MG63 (cell line): ENCODE data around the gene POMC. TPM values are rescaled to one million over a fixed set of nuclear protein-coding genes. Genes with fewer than 3 reads are reported as not detected.
"Not testable (repeated sequence)": the region's sequence is repeated elsewhere in the genome, so short reads cannot be mapped to it uniquely, and the experiment has no call there.

ENCODE experiments used
- DNase-seq: peaks from one replicate; pipeline ENCODE4 v3.0.0-alpha.2; 2020
- H3K27me3 ChIP-seq: fragments of 250-450 bp; sonication (Bioruptor Pico); 2 replicates; pipeline ENCODE4 v1.5.1; 2020; ENCODE audit warnings: mild to moderate bottlenecking, moderate library complexity
- H3K36me3 ChIP-seq: fragments of 250-450 bp; sonication (Bioruptor Pico); 2 replicates; pipeline ENCODE4 v1.5.1; 2020; ENCODE audit warnings: mild to moderate bottlenecking, moderate library complexity
- H3K4me3 ChIP-seq: fragments of 250-450 bp; sonication (Bioruptor Pico); 2 replicates; pipeline ENCODE4 v1.5.1; 2020; ENCODE audit warnings: mild to moderate bottlenecking, moderate library complexity
- H3K9me3 ChIP-seq: fragments of 250-450 bp; sonication (Bioruptor Pico); 2 replicates; pipeline ENCODE4 v1.5.1; 2020; ENCODE audit warnings: mild to moderate bottlenecking, moderate library complexity
- total RNA-seq: library from RNA; depleted of rRNA; stranded (reverse); fragments of >200 nt; shearing (Covaris generic); gene quantifications from 2 replicates; pipeline ENCODE4 v1.2.3, GENCODE V29; 2014; ENCODE audit warnings: low replicate concordance; rRNA removed

The POMC gene
- not detected in 2 replicates for total RNA-seq

DNA sequence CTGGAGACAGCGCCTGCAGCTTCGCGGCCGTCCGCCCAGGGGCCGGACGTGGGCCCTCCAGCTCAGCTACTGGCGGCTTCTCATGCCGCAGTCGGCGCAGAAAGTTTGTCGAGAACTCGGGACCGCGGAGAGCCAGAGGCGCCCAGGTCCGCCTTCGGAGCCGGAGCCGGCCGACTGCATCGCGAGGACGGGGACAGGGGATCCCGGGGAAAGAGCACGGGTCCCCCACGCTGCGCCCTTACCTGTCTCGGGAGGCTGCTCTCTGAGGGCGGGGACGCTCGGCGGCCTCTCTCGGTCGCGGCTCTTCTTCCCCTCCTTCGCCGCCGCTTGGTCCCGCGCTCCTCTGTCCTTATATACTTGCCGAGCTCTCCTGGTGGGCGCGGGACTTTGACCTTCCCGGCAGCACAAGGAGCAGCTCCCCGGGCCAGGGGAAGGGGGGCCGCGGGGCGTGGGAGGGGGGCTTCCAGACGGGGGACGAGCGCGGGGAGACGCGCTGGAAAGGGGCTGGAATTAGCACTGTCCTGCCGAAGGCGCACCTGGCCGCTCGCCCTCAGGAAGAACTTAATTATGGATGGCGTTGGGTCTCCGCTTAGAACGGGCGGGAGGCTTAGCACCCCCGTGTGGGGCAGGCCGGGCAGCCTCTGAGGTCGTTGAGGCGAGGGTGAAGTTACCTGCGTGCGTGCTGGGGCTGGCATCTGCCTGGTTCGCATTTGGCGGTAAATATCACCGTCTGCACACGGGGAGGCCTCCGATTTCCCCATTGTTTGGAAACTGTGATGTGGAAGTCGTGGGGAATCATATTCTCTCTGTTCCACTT is at the start of gene POMC:
TSS of gene POMC (minus strand) at position 325 of the 817 bp plus-strand sequence. CDS start 3,808 bp downstream, outside the sequence.
- Histone ChIP-seq H3K36me3 (no peaks in the 10 kb centered on the region), H3K27me3 (peaks cover 41% of the 10 kb centered on the region), H3K4me3 (0 out of 2 replicates have a peak within 1 kb of the TSS, but pooled peaks have one; percentile 22), H3K9me3 (no peaks in the 10 kb centered on the region)
- peak; percentile 15 for DNase-seq

GRCh38 chr2:25218100-25218499 is 49.7 kb upstream of the POMC start:
- no peak overlapping the region for H3K4me3 ChIP-seq
- H3K27me3 ChIP-seq = no peaks in the 10 kb centered on the region
- no peak for DNase-seq
- no peaks in the 10 kb centered on the region for H3K36me3 ChIP-seq
- H3K9me3 ChIP-seq = no peaks in the 10 kb centered on the region

GRCh38 chr2:25215948-25216679 is 47.7 kb upstream of the POMC start:
- Histone ChIP-seq H3K27me3 (no peaks in the 10 kb centered on the region), H3K36me3 (no peaks in the 10 kb centered on the region), H3K9me3 (no peaks in the 10 kb centered on the region), H3K4me3 (peak overlapping the region; percentile 53)
- peak; percentile 87 for DNase-seq

GRCh38 chr2:25215232-25215631 is 46.9 kb upstream of the POMC start:
- Histone ChIP-seq H3K27me3 (no peaks in the 10 kb centered on the region), H3K4me3 (peak overlapping the region; percentile 40), H3K9me3 (no peaks in the 10 kb centered on the region), H3K36me3 (no peaks in the 10 kb centered on the region)
- no peak for DNase-seq

GRCh38 chr2:25213229-25213628 is 44.8 kb upstream of the POMC start:
- DNase-seq = no peak

GRCh38 chr2:25210923-25211322 is 42.5 kb upstream of the POMC start:
- not testable (repeated sequence) for H3K27me3 ChIP-seq, H3K36me3 ChIP-seq, DNase-seq, H3K9me3 ChIP-seq, H3K4me3 ChIP-seq

More at GRCh38 chr2:25213229-25213628, 44.8 kb upstream of the POMC start:
- H3K36me3 ChIP-seq = no peaks in the 10 kb centered on the region
- no peaks in the 10 kb centered on the region for H3K27me3 ChIP-seq
- no peaks in the 10 kb centered on the region for H3K9me3 ChIP-seq
- H3K4me3 ChIP-seq = no peak overlapping the region

- Histone ChIP-seq H3K4me3 (no peak overlapping the region), H3K9me3 (no peaks in the 10 kb centered on the region), H3K27me3 (no peaks in the 10 kb centered on the region), H3K36me3 (no peaks in the 10 kb centered on the region)
- no peak for DNase-seq
Measured at GRCh38 chr2:25207078-25207545, 38.7 kb upstream of the POMC start.

- H3K36me3 ChIP-seq = no peaks in the 10 kb centered on the region
- H3K9me3 ChIP-seq = no peaks in the 10 kb centered on the region
- no peak for DNase-seq
- H3K4me3 ChIP-seq = no peak overlapping the region
- no peaks in the 10 kb centered on the region for H3K27me3 ChIP-seq
Measured at GRCh38 chr2:25204190-25204838, 35.9 kb upstream of the POMC start.

GRCh38 chr2:25202275-25202674 is 33.9 kb upstream of the POMC start:
- H3K36me3 ChIP-seq = no peaks in the 10 kb centered on the region
- DNase-seq = no peak

GRCh38 chr2:25201794-25202193 is 33.4 kb upstream of the POMC start:
- no peaks in the 10 kb centered on the region for H3K36me3 ChIP-seq
- no peaks in the 10 kb centered on the region for H3K9me3 ChIP-seq
- no peak for DNase-seq
- no peak overlapping the region for H3K4me3 ChIP-seq
- no peaks in the 10 kb centered on the region for H3K27me3 ChIP-seq

More at GRCh38 chr2:25202275-25202674, 33.9 kb upstream of the POMC start:
- H3K4me3 ChIP-seq = no peak overlapping the region
- no peaks in the 10 kb centered on the region for H3K9me3 ChIP-seq
- H3K27me3 ChIP-seq = no peaks in the 10 kb centered on the region

GRCh38 chr2:25201265-25201664 is 32.9 kb upstream of the POMC start:
- Histone ChIP-seq H3K27me3 (no peaks in the 10 kb centered on the region), H3K36me3 (no peaks in the 10 kb centered on the region), H3K9me3 (no peaks in the 10 kb centered on the region), H3K4me3 (no peak overlapping the region)
- no peak for DNase-seq

DNA sequence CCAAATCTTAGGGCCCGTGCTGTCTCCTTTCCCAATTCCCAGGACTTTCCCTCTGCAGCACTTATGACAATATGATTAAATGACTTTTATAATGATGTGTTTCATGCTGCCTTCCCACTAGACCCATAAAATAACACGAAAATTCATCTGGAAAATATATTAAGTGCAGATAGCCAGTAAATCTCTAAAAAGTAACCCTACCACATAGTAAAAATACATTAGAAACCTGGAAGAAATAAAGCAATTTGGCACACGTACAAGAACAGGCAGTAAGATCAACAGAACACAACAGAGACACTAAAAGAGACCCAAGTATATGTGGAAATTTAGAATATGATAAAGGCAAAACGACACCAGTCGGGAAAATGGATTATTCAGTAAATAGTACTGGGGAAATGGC is 30.2 kb upstream of the POMC start:
- Histone ChIP-seq H3K36me3 (no peaks in the 10 kb centered on the region), H3K9me3 (no peaks in the 10 kb centered on the region), H3K4me3 (no peak overlapping the region), H3K27me3 (no peaks in the 10 kb centered on the region)
- no peak for DNase-seq

- H3K36me3 ChIP-seq = no peaks in the 10 kb centered on the region
- no peak overlapping the region for H3K4me3 ChIP-seq
- no peak for DNase-seq
Measured at GRCh38 chr2:25198209-25198525, 29.8 kb upstream of the POMC start.

GRCh38 chr2:25197336-25198208 is 29.2 kb upstream of the POMC start:
- no peak for DNase-seq
- no peaks in the 10 kb centered on the region for H3K36me3 ChIP-seq
- no peaks in the 10 kb centered on the region for H3K27me3 ChIP-seq

More at GRCh38 chr2:25198209-25198525, 29.8 kb upstream of the POMC start:
- Histone ChIP-seq H3K27me3 (no peaks in the 10 kb centered on the region), H3K9me3 (no peaks in the 10 kb centered on the region)

GRCh38 chr2:25194576-25195122 is 26.3 kb upstream of the POMC start:
- Histone ChIP-seq H3K36me3 (no peaks in the 10 kb centered on the region), H3K4me3 (no peak overlapping the region), H3K9me3 (no peaks in the 10 kb centered on the region), H3K27me3 (no peaks in the 10 kb centered on the region)
- DNase-seq = no peak

More at GRCh38 chr2:25197336-25198208, 29.2 kb upstream of the POMC start:
- Histone ChIP-seq H3K9me3 (no peaks in the 10 kb centered on the region), H3K4me3 (no peak overlapping the region)

DNA sequence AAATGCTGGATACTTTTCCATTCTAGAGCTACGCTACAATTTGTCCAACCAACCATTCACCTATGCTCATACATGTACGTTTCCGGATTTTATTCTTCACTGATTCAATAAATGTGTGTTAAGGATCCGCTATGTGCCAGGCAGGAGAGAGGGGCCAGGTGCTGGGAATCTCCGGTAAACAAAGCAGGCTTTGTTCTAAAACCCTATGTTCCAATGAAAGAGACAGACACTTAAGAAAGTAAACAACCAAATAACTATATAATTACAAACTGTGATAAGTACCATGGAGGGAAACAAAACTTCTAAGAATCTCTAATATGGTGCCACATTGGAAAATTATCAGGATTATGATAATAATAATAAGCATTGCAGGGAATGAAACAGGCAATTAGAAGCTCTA is 22.2 kb upstream of the POMC start:
- DNase-seq = no peak
- Histone ChIP-seq H3K9me3 (no peaks in the 10 kb centered on the region), H3K27me3 (no peaks in the 10 kb centered on the region), H3K4me3 (no peak overlapping the region), H3K36me3 (no peaks in the 10 kb centered on the region)
